ENCODE results near the gene FAR1.
A peak's percentile ranks its signal among the peaks of the same experiment; 100 is the strongest.
"Not testable (repeated sequence)": the region's sequence is repeated elsewhere in the genome, so short reads cannot be mapped to it uniquely, and the experiment has no call there.

Gene FAR1

DNA sequence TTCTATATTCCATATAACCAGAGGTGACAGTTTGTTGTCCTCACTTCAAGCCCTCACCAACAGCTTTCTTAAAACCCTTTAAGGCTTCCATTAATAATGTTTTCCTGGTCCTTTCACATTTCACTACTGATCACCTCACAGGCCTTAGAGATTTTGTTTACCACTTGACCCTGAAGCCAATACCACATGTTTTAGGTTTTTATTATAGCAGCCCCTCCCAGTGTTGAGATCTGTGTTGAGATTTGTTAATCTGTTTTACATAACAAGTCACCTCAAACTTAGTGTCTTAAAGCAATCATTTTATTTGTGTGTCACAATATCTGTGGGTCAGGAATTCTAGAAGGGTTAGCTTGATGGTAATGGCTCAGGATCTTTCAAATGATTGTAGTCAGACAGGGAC lies 49.9 kb downstream of the FAR1 start:
- DNase-seq: no peak

DNA sequence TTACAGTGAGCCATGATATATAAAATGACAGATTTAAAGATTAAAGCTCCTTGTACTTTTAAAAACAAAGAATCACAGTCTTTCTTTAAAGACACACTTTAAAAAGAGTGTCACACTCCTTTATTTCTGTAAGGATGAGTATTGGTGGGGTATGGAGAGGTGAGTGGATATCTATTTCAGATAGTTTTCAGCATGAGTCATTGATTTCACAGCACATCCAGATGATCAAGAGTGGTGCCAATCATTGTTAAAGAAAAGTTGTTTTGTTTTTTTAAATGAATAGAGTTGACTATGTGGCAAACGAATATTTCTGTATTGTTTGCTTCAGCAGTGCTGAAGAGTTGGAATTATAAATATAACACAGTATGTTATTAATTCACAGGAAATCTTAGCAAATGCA lies 52.5 kb downstream of the FAR1 start:
- DNase-seq: no peak

DNA sequence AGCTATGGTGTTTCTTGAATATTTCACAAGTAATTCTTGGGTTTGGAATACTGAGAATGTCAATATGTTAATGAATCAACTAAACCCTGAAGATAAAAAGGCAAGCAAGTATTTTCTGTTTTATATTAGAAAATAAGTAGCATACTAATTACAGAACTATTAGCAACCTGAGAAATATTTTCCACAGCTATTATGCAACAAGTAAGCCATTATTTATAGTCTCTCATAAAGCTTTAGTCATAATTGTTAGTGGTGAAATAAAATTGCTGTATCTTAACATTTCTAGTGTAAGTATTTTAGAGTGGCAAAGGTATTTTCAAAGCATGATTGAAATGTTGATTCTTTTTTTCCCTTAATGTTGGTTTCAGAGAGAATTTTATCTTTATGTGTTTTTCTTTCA lies 53.3 kb downstream of the FAR1 start:
- no peak for DNase-seq

DNA sequence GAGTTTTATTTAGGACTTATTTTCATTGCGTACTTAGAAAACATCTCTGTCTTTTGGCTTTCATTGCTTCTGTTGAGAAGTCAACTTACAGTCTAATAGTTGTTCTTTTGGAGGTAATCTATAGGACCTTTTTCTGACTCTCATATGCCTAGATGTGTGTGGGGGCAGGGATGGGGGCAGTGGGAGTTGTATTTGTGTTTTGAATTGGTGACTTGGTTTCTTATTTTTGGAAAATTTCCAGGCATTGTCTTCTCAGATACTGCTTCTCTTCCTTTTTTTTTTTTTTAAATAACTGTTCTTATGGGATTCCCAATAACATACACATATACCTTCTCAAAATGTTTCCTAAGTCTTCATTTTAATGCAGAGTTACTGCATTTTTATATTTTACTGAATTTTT lies 58.0 kb downstream of the FAR1 start:
- DNase-seq: no peak

DNA sequence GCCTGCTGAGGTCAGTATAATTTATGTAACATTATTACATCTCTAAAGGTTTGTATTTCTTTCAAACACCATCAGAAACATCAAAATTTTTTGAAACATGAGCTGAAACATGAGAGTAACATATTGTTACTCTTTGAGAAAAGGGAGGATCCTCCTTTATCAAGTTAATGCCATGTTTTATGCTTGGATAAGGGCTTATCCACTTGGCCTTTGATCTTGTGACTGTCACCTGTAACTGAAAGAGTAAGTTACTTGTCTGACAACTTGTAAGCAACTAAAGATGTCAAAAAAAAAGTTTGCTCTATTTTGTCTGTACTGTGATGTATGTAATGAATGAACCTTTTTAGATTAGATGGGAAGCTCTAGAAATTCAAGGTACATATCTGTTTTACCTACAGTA lies 59.6 kb downstream of the FAR1 start:
- peak; percentile 72 for DNase-seq

DNA sequence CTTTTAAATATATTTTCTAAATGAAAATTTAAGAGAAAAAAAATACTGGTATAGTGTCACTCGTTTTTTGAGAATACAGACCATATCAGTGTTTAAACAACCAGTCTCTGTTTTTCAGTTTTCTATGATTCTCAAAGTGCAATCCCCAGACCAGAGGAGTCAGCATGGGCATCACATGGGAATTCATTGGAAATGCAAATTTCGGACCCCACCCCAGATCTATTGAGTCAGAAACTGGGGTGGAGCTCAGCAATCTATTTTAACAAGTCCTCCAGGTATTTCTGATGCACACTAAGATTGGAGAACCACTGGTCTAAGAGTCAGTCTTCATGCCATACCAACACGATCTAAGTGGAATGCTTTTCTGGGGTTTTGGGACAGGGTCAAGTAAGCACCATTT lies 66.1 kb downstream of the FAR1 start:
- DNase-seq: no peak

DNA sequence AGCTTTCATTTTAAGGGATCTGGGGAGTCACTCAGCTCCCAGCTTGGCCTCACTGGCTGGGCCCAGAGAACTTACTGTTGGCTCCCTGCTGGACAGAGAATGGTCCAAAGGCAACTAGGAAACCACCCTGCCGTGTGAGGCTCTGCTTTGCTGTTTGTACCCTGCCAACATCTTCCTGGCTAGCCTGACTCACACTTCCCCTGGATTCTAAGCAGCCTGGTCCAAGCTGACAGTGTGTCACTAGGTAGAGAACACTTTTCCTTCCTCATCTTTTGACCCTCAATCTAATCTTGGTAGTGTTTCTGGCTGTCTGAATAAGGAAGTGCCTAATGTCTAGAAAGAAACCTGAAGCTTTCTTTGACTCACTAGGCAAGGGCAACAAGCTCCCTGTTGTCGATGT lies 76.7 kb downstream of the FAR1 start:
- DNase-seq: no peak

DNA sequence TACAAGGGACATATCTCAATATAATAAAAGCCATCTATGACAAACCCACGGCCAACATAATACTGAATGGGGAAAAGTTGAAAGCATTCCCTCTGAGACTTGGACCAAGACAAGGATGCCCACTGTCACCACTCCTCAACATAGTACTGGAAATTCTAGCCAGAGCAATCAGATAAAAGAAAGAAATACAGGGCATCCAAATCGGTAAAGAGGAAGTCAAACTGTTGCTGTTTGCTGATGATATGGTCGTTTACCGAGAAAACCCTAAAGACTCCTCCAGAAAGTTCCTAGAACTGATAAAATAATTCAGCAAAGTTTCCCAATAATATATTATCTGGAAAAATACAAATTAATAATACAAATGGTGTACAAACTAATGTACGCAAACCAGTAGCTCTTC lies 84.8 kb downstream of the FAR1 start:
- DNase-seq: not testable (repeated sequence)

DNA sequence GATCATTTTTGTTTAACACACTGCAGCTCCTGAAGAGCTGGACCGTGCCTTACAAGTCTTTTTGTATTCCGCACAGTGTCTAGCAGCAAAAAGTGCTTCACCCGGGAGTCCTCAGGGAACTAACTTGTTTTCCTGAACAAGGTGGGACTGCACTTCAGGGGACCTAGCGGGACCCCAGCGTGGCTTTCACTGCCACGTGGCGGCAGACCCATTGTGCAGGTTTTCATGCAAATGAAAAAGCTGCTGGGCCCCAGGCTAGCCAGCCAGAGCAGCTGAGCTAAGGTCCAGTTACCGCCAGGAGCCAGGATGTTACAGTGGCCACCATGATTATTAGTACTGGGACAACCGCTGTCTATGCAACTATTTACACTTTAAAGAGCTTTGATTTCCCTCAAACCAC lies 90.6 kb downstream of the FAR1 start:
- no peak for DNase-seq

DNA sequence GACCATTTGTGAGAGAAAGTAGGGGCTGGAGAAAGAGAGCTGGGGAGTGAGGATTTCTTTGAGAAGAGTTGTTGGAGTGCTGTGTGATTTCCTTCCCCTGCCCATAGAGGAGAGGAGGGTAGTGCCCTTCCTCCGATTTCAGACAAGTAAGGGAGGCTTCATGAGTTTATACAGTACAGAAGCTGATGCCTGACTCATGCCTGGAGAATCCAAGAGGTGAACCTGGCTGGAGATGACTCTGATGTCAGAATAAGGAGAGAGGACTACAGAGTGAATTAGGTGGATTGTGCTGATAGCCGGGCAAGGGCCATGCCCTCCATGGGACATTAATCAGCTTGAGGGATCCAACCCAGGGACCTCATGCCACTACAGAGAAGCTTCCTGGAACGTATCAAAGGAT lies 91.6 kb downstream of the FAR1 start:
- DNase-seq: no peak

DNA sequence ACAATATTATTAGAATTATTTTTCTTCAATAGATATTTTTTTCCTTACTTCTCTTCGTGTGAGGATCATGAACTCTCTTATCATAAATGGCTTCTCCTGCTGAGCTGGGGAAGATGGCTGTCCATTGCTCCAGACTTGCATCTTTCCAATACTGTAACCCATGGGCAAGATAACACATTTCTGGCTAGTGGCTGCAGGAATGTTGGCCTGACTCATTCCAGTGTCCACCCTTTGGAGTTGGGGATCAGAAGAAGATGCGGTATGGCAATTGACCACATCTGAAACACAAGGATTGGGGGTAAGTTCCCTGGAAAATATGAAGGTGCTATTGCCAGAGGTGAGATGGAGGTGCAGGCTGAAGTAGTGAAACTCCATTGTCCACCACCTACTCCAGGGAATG lies 92.8 kb downstream of the FAR1 start:
- no peak for DNase-seq

DNA sequence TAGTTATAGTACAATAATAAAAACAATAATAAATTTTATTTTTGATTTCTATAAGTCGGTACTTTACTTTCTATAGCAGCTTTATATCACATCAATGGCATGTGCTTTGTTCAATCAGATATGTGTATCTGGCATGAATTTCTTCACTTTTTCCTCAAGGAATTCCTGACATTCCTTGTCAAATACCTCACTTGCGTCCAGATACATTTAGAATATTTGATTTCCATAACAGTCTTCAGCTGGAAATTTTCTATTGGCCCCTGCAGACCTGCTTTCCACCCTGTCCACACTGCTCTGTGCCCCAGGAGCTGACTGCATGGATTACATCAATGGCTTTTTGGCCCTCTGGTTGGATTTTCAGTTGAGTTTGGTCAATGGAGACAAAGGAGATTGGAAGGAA lies 93.2 kb downstream of the FAR1 start:
- no peak for DNase-seq

DNA sequence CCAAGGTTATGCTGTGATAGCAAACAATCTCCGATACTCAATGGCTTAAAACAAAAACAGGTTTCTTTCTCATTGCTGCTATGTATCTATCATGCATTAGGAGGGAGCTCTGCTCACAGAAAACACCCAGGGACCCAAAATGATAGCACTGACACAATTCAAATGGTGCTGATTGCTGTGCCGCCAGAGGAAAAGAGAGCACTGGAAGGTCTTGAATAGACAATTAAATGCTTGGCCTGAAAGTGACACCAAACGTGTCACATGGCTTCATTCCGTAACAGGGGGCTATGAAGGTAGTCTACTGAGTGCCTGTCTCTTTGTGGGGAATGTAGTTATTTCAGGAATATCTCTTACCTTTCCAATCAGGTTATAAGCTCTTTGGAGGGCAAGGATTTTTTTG lies 94.2 kb downstream of the FAR1 start:
- DNase-seq: no peak

DNA sequence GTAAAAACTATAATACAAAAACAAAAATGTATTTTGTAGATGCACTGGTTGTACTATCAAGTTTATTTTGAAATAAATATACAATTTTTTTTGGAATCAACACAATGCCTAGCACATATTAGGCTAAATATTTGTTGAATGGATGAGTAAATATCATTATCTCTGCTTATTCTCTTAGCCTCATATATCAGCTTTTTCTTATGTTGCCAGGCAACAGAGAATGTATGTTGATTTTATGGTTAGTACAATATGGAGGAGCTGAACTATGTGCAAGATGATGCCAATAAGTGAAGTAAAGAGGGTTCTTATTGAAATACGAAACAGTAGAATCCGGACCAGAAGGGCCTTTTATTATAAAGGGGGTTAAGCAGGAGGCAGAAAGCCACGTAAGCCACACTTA lies 94.9 kb downstream of the FAR1 start:
- no peak for DNase-seq

DNA sequence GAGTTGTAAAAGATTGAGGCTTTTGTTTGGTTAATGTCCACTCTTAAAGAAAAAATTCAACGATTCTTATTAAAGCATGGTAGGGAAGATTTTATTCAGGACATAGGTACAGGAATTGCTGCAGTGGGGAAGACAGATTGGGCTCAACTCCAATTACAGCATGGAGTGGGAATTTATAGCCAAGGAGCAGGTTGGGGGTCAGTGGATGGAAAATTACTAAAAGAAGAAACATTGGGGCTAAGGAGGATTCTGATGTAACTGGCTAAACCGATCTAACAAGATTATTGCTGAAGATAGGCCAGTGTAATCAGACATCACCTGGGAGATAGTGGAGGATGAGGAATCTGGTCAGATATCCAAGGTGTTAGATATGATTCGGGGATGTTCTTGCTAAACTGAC lies 97.4 kb downstream of the FAR1 start:
- no peak for DNase-seq

DNA sequence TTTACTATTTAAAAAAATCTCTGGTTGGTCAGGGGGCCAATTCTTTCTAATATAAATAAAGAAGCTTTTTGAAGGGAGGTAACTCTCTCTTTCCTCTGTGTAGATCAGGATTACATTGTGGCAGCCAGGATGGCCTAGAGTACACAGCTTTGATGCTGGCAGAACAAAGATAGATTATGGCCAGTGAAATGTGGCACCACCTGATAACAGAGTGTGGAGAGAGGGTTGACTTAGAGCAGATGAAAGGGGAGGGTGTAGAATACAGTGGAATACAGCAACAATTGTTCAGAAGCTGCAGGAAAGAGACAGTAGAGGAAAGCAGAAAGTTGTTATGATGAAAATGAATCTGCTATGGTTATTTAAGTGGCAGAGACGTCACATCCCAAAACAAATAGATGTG lies 99.0 kb downstream of the FAR1 start:
- peak; percentile 94 for DNase-seq

DNA sequence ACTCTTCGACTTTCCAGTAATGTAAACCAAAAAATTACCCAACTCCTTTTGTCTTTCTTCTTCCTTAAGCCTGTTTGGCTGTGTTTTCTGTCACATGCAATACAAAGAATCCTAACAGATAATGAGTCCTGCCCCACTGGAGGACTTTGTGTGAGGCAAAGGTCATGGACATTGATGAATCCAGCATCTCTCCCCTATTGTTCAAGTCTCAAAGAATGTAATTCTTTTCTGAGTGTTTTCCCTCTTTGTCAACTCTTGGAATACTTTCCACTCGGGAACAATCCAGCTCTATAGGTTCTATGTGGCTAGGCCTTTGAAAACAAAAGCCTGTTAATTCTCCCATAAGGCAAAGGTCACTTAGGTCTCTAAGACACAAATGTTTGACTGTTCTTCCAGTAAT lies 100.7 kb downstream of the FAR1 start:
- no peak for DNase-seq

DNA sequence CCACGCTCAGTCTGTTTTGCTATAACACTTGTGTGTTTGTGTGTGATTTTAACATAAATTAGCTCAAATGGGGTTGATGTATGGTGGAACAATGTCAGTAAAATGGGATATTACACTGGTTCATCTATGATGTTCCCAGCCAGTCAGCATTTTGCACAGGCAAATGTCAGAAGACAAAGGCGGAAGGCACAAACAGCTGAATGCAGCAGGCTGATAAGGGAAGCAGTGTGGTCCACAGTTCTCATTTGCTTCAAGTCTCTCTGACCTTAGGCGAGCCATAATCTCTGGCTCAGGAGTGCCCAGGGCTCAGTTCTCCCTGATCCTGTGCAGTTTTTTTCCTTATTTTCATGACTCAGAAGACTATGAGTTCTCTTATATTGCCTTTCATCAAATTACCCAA lies 102.7 kb downstream of the FAR1 start:
- DNase-seq: peak; percentile 52

DNA sequence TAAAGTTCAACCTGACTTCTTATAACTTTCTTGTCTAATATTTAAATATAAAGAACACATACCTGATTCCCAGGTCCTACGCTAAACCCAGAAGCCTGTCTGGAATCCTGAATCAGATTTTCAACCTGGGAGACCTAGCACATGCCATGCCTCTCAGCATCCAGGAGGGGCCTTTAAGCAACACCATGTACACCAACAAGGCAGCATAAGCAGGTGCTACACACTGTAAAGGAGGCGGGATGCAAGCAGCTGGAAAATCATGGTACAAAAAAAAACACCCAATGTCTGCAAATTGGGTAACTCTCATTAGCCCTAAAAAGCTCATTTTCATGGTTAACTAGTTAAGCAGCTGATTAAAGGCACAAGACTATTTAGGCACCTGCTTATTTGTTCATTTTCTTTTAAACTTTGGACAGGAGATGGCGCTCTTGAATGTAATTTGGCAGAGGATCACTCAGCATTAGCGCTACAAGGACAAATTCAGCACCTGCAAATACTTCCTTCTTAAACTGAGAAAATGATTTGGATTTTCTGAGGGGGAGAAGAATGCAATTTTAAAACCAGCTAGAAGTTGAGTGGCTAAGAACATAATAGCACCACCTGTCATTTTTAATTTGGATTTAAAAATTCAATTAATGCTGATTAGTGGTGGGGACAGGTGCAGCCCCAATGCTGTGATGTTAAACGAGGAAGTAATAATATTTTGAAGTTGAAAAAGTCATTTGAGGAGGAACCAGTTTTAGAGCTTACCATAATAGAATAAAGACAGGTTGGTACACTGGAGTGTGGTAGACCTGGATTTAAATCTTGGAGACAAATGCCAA lies 104.0 kb downstream of the FAR1 start:
- DNase-seq: peak; percentile 90

DNA sequence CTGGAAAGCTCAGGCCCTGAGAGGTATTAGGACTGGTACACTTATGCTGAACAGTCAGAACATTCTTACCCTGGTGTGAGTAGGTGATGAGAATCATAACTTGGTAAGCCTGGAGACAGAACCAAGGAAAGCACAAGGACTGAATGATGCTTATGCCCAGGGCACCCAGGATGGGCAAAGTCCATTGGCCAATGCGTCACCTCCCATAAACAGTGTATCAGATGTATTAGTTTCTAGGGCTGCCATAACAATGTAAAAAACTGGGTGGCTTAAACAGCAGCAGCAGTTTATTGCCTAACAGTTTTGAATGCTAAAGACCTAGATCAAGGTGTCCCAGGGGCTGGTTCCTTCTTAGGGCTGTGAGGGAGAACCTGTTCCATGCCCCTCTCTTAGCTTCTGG lies 107.0 kb downstream of the FAR1 start:
- DNase-seq: no peak

DNA sequence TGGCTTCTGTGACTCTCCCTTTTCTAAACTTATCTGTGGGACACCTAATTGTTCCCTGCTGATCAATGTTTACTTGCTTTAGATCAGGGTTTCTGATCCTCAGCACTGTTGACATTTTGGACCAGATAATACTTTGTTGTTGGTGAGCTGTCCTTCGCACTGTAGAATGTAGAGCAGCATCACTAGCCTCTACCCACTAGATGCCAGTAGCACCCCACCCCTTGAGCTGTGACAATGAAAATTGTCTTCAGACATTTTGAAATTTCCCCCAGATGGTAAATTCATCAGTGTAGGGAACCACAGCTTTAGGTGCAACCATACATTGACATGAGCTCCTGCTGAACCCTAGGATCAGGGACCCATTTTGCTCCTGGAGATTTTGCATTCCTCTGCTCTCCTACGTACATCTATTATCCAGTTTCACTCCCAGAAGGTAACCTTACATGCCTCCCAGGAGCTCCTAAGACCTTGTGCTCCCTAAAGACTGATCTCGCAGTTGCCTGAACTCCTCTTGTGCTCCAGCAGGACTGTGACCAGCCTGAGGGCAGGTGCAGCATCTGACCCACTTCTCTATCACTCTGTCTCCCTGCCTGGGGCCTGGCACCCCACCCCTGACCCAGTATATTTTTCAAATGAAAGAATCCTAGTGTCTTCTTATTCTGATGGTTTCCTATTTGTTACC lies 107.8 kb downstream of the FAR1 start:
- peak; percentile 69 for DNase-seq

DNA sequence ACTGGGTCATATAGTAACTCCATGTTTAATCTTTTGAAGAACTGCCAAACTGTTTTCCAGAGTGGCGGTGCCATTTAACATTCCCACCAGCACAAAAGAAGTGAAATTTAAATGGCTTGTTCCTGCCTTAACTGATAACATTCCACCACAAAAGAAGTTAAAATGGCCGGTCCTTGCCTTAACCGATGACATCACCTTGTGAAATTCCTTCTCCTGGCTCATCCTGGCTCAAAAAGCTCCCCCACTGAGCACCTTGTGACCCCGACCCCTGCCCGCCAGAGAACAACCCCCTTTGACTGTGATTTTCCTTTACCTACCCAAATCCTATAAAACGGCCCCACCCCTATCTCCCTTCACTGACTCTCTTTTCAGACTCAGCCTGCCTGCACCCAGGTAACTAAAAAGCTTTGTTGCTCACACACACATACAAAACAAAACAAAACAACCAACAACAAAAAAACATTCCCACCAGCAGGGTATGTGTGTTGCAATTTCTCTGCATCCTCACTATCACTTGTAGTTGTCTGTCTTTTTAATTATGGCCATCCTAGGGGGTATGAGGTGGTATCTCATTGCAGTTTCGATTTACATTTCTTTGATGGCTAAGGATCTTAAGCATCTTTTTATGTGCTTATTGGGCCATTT lies 109.0 kb downstream of the FAR1 start:
- DNase-seq: no peak

DNA sequence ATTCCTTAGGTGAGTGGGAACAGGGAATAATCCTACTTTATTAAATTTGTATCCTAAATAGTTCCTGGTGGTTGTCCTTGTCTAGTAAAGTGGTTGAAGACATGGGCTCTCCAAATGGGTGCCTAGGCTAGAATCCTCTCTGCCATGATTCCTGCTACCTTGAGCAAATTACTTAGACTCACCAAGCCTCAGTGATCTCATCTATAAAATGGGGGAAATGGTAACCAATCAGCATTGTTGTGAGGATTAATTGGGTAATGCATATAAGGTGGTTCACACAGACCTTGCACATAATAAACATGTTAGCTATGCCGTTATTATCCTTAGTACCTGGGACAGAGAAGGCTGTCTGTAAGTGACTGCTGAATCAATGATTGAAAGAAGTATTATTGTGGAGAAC lies 109.9 kb downstream of the FAR1 start:
- DNase-seq: no peak

DNA sequence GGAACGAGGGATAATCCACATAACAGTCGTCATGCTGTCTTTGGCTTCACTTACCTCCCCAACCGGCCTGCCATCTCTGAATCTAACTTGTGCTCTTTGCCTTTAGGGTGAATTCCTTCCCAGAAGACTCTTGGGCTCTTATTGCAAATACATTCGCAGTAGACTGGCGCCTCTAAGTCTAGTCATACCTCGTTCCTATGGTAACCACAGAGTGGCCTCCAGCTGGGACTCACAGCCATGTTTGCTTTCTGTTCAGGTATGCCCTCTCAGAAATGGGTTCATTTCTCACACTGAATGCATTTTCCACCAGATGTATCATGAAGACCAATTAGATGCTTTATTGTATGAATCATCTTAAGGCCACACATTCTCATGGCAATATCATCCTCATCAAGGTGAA lies 112.7 kb downstream of the FAR1 start:
- no peak for DNase-seq
